HepG2 (cell line): ENCODE results near the gene CAMTA2. TPM values are rescaled to one million over a fixed set of nuclear protein-coding genes. Genes with fewer than 3 reads are reported as not detected.

Experiments
- AGO2 ChIP-seq: fragments of 200-400 bp; formaldehyde crosslinking; optimal IDR thresholded peaks from 2 replicates; pipeline ENCODE3; 2017; ENCODE audit warnings: mild to moderate bottlenecking, low read depth, low read length, moderate library complexity
- ETS1 ChIP-seq: sonication (generic); formaldehyde crosslinking; IDR thresholded peaks from 2 replicates; pipeline ENCODE4 v1.4.0; 2020; ENCODE audit warnings: missing genetic modification reagents
- FOXM1 ChIP-seq: sonication (generic); formaldehyde crosslinking; IDR thresholded peaks from 2 replicates; pipeline ENCODE4 v1.5.0; 2020; ENCODE audit warnings: missing genetic modification reagents
- HDAC2 ChIP-seq: sonication (generic); formaldehyde crosslinking; IDR thresholded peaks from 2 replicates; pipeline ENCODE4 v1.4.0; 2020; ENCODE audit warnings: missing genetic modification reagents
- HES4 ChIP-seq: sonication (generic); formaldehyde crosslinking; IDR thresholded peaks from 2 replicates; pipeline ENCODE4 v1.9.0; 2021; ENCODE audit warnings: mild to moderate bottlenecking, missing genetic modification reagents, borderline replicate concordance
- HMG20A ChIP-seq: IDR thresholded peaks from 2 replicates; pipeline ENCODE4 v1.6.1; 2016; ENCODE audit warnings: borderline replicate concordance
- IRF1 ChIP-seq: sonication (generic); formaldehyde crosslinking; IDR thresholded peaks from 2 replicates; pipeline ENCODE4 v1.4.0; 2020; ENCODE audit warnings: low read depth, mild to moderate bottlenecking, missing genetic modification reagents
- MLX ChIP-seq: IDR thresholded peaks from 2 replicates; pipeline ENCODE4 v1.6.1; 2016
- MTA1 ChIP-seq: sonication (generic); formaldehyde crosslinking; IDR thresholded peaks from 2 replicates; pipeline ENCODE4 v1.4.0; 2020; ENCODE audit warnings: missing genetic modification reagents, mild to moderate bottlenecking, borderline replicate concordance
- PHF20 ChIP-seq: sonication (generic); formaldehyde crosslinking; IDR thresholded peaks from 2 replicates; pipeline ENCODE4 v1.5.0; 2020; ENCODE audit warnings: mild to moderate bottlenecking, missing genetic modification reagents
- RAD21 ChIP-seq: fragments of 450-650 bp; formaldehyde crosslinking; IDR thresholded peaks from 2 replicates; pipeline ENCODE4 v1.5.0; 2020; ENCODE audit warnings: mild to moderate bottlenecking
- SKI ChIP-seq: fragments of 450-650 bp; IDR thresholded peaks from one replicate; pipeline ENCODE4 v1.6.1; 2018; ENCODE audit warnings: mild to moderate bottlenecking; ENCODE audit not compliant: partially characterized antibody
- TBX2 ChIP-seq: sonication (generic); formaldehyde crosslinking; IDR thresholded peaks from 2 replicates; pipeline ENCODE4 v1.5.0; 2020; ENCODE audit warnings: missing genetic modification reagents, mild to moderate bottlenecking, borderline replicate concordance
- U2AF2 ChIP-seq: fragments of 200-400 bp; formaldehyde crosslinking; IDR thresholded peaks from 2 replicates; pipeline ENCODE4 v1.6.1; 2017; ENCODE audit warnings: low read depth, mild to moderate bottlenecking, low read length
- ZBTB39 ChIP-seq: sonication (generic); formaldehyde crosslinking; IDR thresholded peaks from 2 replicates; pipeline ENCODE4 v1.5.0; 2020; ENCODE audit warnings: missing genetic modification reagents
- ZFY ChIP-seq: sonication (generic); formaldehyde crosslinking; IDR thresholded peaks from 2 replicates; pipeline ENCODE4 v1.4.0; 2020; ENCODE audit warnings: missing genetic modification reagents
- ZNF317 ChIP-seq: sonication (generic); formaldehyde crosslinking; IDR thresholded peaks from 2 replicates; pipeline ENCODE4 v1.5.0; 2020; ENCODE audit warnings: mild to moderate bottlenecking, missing genetic modification reagents
- ZNF382 ChIP-seq: sonication (generic); formaldehyde crosslinking; IDR thresholded peaks from 2 replicates; pipeline ENCODE4 v1.5.0; 2020; ENCODE audit warnings: missing genetic modification reagents, mild to moderate bottlenecking, borderline replicate concordance
- ZNF557 ChIP-seq: sonication (generic); formaldehyde crosslinking; IDR thresholded peaks from 2 replicates; pipeline ENCODE4 v1.4.0; 2020; ENCODE audit warnings: missing genetic modification reagents
- ZNF713 ChIP-seq: sonication (generic); formaldehyde crosslinking; IDR thresholded peaks from 2 replicates; pipeline ENCODE4 v1.4.0; 2020; ENCODE audit warnings: mild to moderate bottlenecking, missing genetic modification reagents
- ZNF749 ChIP-seq: sonication (generic); formaldehyde crosslinking; IDR thresholded peaks from 2 replicates; pipeline ENCODE4 v1.8.0; 2022; ENCODE audit warnings: mild to moderate bottlenecking, missing genetic modification reagents, moderate library complexity, borderline replicate concordance
- ZSCAN22 ChIP-seq: sonication (generic); formaldehyde crosslinking; IDR thresholded peaks from 2 replicates; pipeline ENCODE4 v1.4.0; 2020; ENCODE audit warnings: mild to moderate bottlenecking, missing genetic modification reagents
- ZSCAN25 ChIP-seq: sonication (generic); formaldehyde crosslinking; IDR thresholded peaks from 2 replicates; pipeline ENCODE4 v1.8.0; 2022; ENCODE audit warnings: mild to moderate bottlenecking, missing genetic modification reagents
- ZSCAN29 ChIP-seq: sonication (generic); formaldehyde crosslinking; conservative IDR thresholded peaks from 2 replicates; pipeline ENCODE4 v1.4.0; 2020; ENCODE audit warnings: mild to moderate bottlenecking, missing genetic modification reagents
- polyA plus RNA-seq, 8 experiments: library from polyadenylated mRNA; depleted of rRNA in 3 of 8; stranded (reverse) in 7 of 8; unstranded in 1 of 8; fragments of >200 nt; fragmentation: Illumina TruSeq in 4 of 8; extraction: Trizol in 4 of 8; gene quantifications; 2 replicates each; pipeline versions ENCODE4 v1.2.1 to v1.2.3, GENCODE V29; 2011 to 2016; ENCODE audit warnings: low read depth in 4 of 8, missing spikeins in 1 of 8, mixed read lengths in 1 of 8; ENCODE audit not compliant: insufficient read depth in 1 of 8
- total RNA-seq, 5 experiments: library from RNA; depleted of rRNA; stranded (reverse); fragments of >200 nt; fragmentation: Illumina TruSeq; extraction: Trizol; gene quantifications; 2 replicates each; pipeline ENCODE4 v1.2.3, GENCODE V29; 2016; ENCODE audit warnings: low read depth in 1 of 5

CAMTA2 gene
- total and polyA plus RNA-seq, 2 of the 13 experiments (the other 11 are each of a cell fraction or from before 2014, with no cell fraction given): 4.1 to 7.1 TPM

- TF ChIP-seq HMG20A: peak; percentile 45; the same call in 1 of the 2 replicates
- TF ChIP-seq ZFY (CRISPR knock-in tag): peak; percentile 85
- TF ChIP-seq ZNF382 (CRISPR knock-in tag): no peak
- no peak for TF ChIP-seq ZNF749 (CRISPR knock-in tag)
- no peak for TF ChIP-seq U2AF2
- no peak for TF ChIP-seq ZSCAN22 (CRISPR knock-in tag)
- peak; percentile 82 for TF ChIP-seq MTA1 (CRISPR knock-in tag)
- TF ChIP-seq AGO2: peak; percentile 78
- no peak for TF ChIP-seq HES4 (CRISPR knock-in tag)
- no peak for TF ChIP-seq SKI
- no peak for TF ChIP-seq ZBTB39
- TF ChIP-seq RAD21 (CRISPR knock-in tag): peak; percentile 15; the same call in 1 of the 2 replicates
- no peak for TF ChIP-seq ZNF713 (CRISPR knock-in tag)
- no peak for TF ChIP-seq IRF1 (CRISPR knock-in tag)
- no peak for TF ChIP-seq FOXM1 (CRISPR knock-in tag)
- TF ChIP-seq ETS1 (CRISPR knock-in tag): no peak
- TF ChIP-seq PHF20 (CRISPR knock-in tag): peak; percentile 69
- TF ChIP-seq HDAC2 (CRISPR knock-in tag): peak; percentile 73
- TF ChIP-seq ZNF557: 0 out of 2 replicates have a peak, but pooled peaks have one; percentile 28
- TF ChIP-seq ZSCAN29 (CRISPR knock-in tag): no peak
- peak; percentile 64; the same call in 1 of the 2 replicates for TF ChIP-seq ZNF317 (CRISPR knock-in tag)
- no peak for TF ChIP-seq ZSCAN25 (CRISPR knock-in tag)
- peak; percentile 48; the same call in 1 of the 2 replicates for TF ChIP-seq TBX2
- TF ChIP-seq MLX (CRISPR knock-in tag): no peak
Measured at GRCh38 chr17:4998732-4999429, 11.4 kb upstream of the CAMTA2 start (continued).
